HepG2 (cell line): ENCODE data around the gene TRMT2A. TPM values are rescaled to one million over a fixed set of nuclear protein-coding genes. Genes with fewer than 3 reads are reported as not detected.
A peak's percentile ranks its signal among the peaks of the same experiment; 100 is the strongest.

Experiments
- ERF ChIP-seq: IDR thresholded peaks from 2 replicates; pipeline ENCODE4 v1.6.1; 2018; ENCODE audit warnings: missing biosample characterization, missing genetic modification reagents
- SIN3B ChIP-seq: fragments of 150-350 bp; IDR thresholded peaks from 2 replicates; pipeline ENCODE4 v1.6.1; 2014; ENCODE audit warnings: low read length
- SNAI1 ChIP-seq: sonication (generic); formaldehyde crosslinking; IDR thresholded peaks from 2 replicates; pipeline ENCODE4 v1.5.0; 2020; ENCODE audit warnings: mild to moderate bottlenecking, missing genetic modification reagents, borderline replicate concordance
- SP1 ChIP-seq, 2 experiments: fragments of 450-650 bp in 1 of 2; sonication (generic) in 1 of 2; formaldehyde crosslinking in 1 of 2; IDR thresholded peaks; 2 replicates each; pipeline versions ENCODE4 v1.4.0 to v1.6.1; 2016 to 2020; ENCODE audit warnings: missing genetic modification reagents in 1 of 2
- SPEN ChIP-seq: sonication (generic); formaldehyde crosslinking; IDR thresholded peaks from 2 replicates; pipeline ENCODE4 v1.5.1; 2020; ENCODE audit warnings: low read depth, mild to moderate bottlenecking, missing genetic modification reagents
- TFE3 ChIP-seq: IDR thresholded peaks from 2 replicates; pipeline ENCODE4 v1.6.1; 2016
- ZFP90 ChIP-seq: sonication (generic); formaldehyde crosslinking; IDR thresholded peaks from 2 replicates; pipeline ENCODE4 v1.8.0; 2022; ENCODE audit warnings: missing genetic modification reagents, mild to moderate bottlenecking, inconsistent platforms, borderline replicate concordance
- ZSCAN12 ChIP-seq: sonication (generic); formaldehyde crosslinking; IDR thresholded peaks from 2 replicates; pipeline ENCODE4 v1.9.0; 2021; ENCODE audit warnings: mild to moderate bottlenecking, missing genetic modification reagents
- polyA plus RNA-seq, 8 experiments: library from polyadenylated mRNA; depleted of rRNA in 3 of 8; stranded (reverse) in 7 of 8; unstranded in 1 of 8; fragments of >200 nt; fragmentation: Illumina TruSeq in 4 of 8; extraction: Trizol in 4 of 8; gene quantifications; 2 replicates each; pipeline versions ENCODE4 v1.2.1 to v1.2.3, GENCODE V29; 2011 to 2016; ENCODE audit warnings: low read depth in 4 of 8, missing spikeins in 1 of 8, mixed read lengths in 1 of 8; ENCODE audit not compliant: insufficient read depth in 1 of 8
- total RNA-seq, 5 experiments: library from RNA; depleted of rRNA; stranded (reverse); fragments of >200 nt; fragmentation: Illumina TruSeq; extraction: Trizol; gene quantifications; 2 replicates each; pipeline ENCODE4 v1.2.3, GENCODE V29; 2016; ENCODE audit warnings: low read depth in 1 of 5
- TF ChIP-seq, protein P1 (sequence below): sonication (generic); formaldehyde crosslinking; IDR thresholded peaks from 2 replicates; pipeline ENCODE4 v1.5.1; 2020; ENCODE audit warnings: mild to moderate bottlenecking, missing genetic modification reagents, moderate library complexity
- TF ChIP-seq, protein P2 (sequence below): sonication (generic); formaldehyde crosslinking; IDR thresholded peaks from 2 replicates; pipeline ENCODE4 v1.5.1; 2020; ENCODE audit warnings: missing genetic modification reagents, mild to moderate bottlenecking, borderline replicate concordance
- TF ChIP-seq, protein P3 (sequence below): IDR thresholded peaks from 2 replicates; pipeline ENCODE4 v1.6.1; 2018; ENCODE audit warnings: missing genetic modification reagents
- TF ChIP-seq, protein P4 (sequence below): sonication (generic); formaldehyde crosslinking; IDR thresholded peaks from 2 replicates; pipeline ENCODE4 v1.4.0; 2020; ENCODE audit warnings: missing genetic modification reagents
- TF ChIP-seq, protein P5 (sequence below): sonication (generic); formaldehyde crosslinking; IDR thresholded peaks from 2 replicates; pipeline ENCODE4 v1.4.0; 2020; ENCODE audit warnings: missing genetic modification reagents, mild to moderate bottlenecking, borderline replicate concordance

The TRMT2A gene
- total and polyA plus RNA-seq, 2 of the 13 experiments (the other 11 are each of a cell fraction or from before 2014, with no cell fraction given) = 24.0 to 30.3 TPM

DNA sequence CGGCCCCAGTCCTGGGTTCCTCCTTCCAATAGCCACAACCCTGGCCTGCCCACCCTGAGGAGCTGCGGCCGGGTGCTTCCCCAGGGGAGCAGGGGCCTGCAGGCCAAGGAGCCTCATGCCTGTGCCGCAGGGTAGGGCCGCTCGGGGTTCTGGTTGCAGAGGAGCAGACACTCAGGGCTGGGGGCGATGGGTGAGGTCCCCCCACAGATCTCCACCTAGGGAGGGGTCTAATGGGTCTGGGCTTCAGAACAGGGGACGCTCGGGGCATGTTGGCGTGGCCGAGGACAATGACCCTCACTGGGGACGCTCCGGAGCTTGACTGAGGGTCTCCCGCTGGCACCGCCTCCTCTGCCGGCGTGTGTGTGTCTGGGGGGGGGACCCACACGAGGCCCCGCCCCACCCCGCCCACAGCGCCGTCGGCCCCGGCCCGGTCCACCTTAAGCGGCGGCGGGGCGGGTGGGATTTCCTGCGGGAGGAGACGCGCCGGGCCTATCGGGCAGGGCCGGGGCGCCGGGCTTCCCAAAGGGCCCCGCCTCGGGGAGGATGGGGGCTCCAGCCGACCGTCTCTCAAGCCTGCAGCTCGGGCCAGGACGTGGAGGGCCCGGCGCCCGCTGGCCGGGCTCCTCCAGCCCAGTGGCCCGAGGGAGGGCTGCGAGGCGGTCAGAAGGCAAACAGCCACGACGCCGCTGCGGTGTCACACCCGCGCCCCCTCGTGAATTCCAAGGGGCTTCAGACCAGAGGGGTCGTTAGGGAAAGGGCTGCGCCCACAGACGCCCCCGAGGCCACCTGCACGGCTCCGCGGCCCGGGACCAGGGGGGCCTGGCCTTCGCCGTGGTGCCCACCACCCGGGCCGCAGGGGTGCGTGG lies 13.9 kb upstream of the TRMT2A start (continued):
- TF ChIP-seq SPEN = peak; percentile 46; the same call in 1 of the 2 replicates
- TF ChIP-seq, protein P1, sequence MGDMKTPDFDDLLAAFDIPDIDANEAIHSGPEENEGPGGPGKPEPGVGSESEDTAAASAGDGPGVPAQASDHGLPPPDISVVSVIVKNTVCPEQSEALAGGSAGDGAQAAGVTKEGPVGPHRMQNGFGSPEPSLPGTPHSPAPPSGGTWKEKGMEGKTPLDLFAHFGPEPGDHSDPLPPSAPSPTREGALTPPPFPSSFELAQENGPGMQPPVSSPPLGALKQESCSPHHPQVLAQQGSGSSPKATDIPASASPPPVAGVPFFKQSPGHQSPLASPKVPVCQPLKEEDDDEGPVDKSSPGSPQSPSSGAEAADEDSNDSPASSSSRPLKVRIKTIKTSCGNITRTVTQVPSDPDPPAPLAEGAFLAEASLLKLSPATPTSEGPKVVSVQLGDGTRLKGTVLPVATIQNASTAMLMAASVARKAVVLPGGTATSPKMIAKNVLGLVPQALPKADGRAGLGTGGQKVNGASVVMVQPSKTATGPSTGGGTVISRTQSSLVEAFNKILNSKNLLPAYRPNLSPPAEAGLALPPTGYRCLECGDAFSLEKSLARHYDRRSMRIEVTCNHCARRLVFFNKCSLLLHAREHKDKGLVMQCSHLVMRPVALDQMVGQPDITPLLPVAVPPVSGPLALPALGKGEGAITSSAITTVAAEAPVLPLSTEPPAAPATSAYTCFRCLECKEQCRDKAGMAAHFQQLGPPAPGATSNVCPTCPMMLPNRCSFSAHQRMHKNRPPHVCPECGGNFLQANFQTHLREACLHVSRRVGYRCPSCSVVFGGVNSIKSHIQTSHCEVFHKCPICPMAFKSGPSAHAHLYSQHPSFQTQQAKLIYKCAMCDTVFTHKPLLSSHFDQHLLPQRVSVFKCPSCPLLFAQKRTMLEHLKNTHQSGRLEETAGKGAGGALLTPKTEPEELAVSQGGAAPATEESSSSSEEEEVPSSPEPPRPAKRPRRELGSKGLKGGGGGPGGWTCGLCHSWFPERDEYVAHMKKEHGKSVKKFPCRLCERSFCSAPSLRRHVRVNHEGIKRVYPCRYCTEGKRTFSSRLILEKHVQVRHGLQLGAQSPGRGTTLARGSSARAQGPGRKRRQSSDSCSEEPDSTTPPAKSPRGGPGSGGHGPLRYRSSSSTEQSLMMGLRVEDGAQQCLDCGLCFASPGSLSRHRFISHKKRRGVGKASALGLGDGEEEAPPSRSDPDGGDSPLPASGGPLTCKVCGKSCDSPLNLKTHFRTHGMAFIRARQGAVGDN (CRISPR knock-in tag) = peak; percentile 57
- no peak for TF ChIP-seq SP1 (IDR thresholded peaks at IDR 0.05)
- TF ChIP-seq SP1 (CRISPR knock-in tag; IDR thresholded peaks at IDR 0.05) = peak; percentile 65
- no peak for TF ChIP-seq SIN3B
- no peak for TF ChIP-seq ZSCAN12 (CRISPR knock-in tag)
- 0 out of 2 replicates have a peak, but pooled peaks have one; percentile 23 for TF ChIP-seq TFE3 (CRISPR knock-in tag)
- TF ChIP-seq, protein P2, sequence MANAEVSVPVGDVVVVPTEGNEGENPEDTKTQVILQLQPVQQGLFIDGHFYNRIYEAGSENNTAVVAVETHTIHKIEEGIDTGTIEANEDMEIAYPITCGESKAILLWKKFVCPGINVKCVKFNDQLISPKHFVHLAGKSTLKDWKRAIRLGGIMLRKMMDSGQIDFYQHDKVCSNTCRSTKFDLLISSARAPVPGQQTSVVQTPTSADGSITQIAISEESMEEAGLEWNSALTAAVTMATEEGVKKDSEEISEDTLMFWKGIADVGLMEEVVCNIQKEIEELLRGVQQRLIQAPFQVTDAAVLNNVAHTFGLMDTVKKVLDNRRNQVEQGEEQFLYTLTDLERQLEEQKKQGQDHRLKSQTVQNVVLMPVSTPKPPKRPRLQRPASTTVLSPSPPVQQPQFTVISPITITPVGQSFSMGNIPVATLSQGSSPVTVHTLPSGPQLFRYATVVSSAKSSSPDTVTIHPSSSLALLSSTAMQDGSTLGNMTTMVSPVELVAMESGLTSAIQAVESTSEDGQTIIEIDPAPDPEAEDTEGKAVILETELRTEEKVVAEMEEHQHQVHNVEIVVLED (CRISPR knock-in tag) = peak; percentile 74
- TF ChIP-seq ERF (CRISPR knock-in tag) = 0 out of 2 replicates have a peak, but pooled peaks have one; percentile 15
- TF ChIP-seq, protein P3, sequence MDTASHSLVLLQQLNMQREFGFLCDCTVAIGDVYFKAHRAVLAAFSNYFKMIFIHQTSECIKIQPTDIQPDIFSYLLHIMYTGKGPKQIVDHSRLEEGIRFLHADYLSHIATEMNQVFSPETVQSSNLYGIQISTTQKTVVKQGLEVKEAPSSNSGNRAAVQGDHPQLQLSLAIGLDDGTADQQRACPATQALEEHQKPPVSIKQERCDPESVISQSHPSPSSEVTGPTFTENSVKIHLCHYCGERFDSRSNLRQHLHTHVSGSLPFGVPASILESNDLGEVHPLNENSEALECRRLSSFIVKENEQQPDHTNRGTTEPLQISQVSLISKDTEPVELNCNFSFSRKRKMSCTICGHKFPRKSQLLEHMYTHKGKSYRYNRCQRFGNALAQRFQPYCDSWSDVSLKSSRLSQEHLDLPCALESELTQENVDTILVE (CRISPR knock-in tag) = 0 out of 2 replicates have a peak, but pooled peaks have one; percentile 32
- no peak for TF ChIP-seq SNAI1
- TF ChIP-seq, protein P4, sequence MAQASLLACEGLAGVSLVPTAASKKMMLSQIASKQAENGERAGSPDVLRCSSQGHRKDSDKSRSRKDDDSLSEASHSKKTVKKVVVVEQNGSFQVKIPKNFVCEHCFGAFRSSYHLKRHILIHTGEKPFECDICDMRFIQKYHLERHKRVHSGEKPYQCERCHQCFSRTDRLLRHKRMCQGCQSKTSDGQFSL (CRISPR knock-in tag) = peak; percentile 63; the same call in 1 of the 2 replicates
- TF ChIP-seq, protein P5, sequence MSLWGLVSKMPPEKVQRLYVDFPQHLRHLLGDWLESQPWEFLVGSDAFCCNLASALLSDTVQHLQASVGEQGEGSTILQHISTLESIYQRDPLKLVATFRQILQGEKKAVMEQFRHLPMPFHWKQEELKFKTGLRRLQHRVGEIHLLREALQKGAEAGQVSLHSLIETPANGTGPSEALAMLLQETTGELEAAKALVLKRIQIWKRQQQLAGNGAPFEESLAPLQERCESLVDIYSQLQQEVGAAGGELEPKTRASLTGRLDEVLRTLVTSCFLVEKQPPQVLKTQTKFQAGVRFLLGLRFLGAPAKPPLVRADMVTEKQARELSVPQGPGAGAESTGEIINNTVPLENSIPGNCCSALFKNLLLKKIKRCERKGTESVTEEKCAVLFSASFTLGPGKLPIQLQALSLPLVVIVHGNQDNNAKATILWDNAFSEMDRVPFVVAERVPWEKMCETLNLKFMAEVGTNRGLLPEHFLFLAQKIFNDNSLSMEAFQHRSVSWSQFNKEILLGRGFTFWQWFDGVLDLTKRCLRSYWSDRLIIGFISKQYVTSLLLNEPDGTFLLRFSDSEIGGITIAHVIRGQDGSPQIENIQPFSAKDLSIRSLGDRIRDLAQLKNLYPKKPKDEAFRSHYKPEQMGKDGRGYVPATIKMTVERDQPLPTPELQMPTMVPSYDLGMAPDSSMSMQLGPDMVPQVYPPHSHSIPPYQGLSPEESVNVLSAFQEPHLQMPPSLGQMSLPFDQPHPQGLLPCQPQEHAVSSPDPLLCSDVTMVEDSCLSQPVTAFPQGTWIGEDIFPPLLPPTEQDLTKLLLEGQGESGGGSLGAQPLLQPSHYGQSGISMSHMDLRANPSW = no peak
- TF ChIP-seq ZFP90 (CRISPR knock-in tag) = no peak
